Measurements from ENCODE around the gene DCP2. TPM values are rescaled to one million over a fixed set of nuclear protein-coding genes. Genes with fewer than 3 reads are reported as not detected.

Gene DCP2
- total and polyA plus RNA-seq, 10 of the 15 experiments (the other 5 are each of a cell fraction or from before 2014, with no cell fraction given): 23.4 to 81.6 (median 47.4) TPM

GRCh38 chr5:113042491-113043243, 66.1 kb downstream of the DCP2 start (continued):
- TF ChIP-seq E4F1 (IDR thresholded peaks at IDR 0.05; ENCODE audit: borderline replicate concordance, partially characterized antibody) (no peak), YY1 (IDR thresholded peaks at IDR 0.05; ENCODE audit: low read depth, low read length) (no peak), SUPT20H (IDR thresholded peaks at IDR 0.05; ENCODE audit: borderline replicate concordance, control insufficient read depth, low read depth, low read length) (no peak), TARDBP (IDR thresholded peaks at IDR 0.05; ENCODE audit: borderline replicate concordance) (no peak), EGR1 (IDR thresholded peaks at IDR 0.05; ENCODE audit: borderline replicate concordance in 1 of 2, low read depth in 2 of 2, low read length in 2 of 2) (no peak), NRF1 (conservative IDR thresholded peaks at IDR 0.05; ENCODE audit: low read depth, low read length) (no peak), ATF3 (IDR thresholded peaks at IDR 0.05; ENCODE audit: borderline replicate concordance, extremely low read depth, low read depth, low read length) (no peak), ZNF24 (IDR thresholded peaks at IDR 0.05) (no peak), RCOR1 (conservative IDR thresholded peaks at IDR 0.05; ENCODE audit: low read depth, low read length) (no peak)
